A673 (cell line): ENCODE results near the gene ALG14. TPM values are rescaled to one million over a fixed set of nuclear protein-coding genes. Genes with fewer than 3 reads are reported as not detected.

Experiments
- BruUV-seq: library from RNA; stranded (reverse); fragments of 400-500 nt; replicated peaks from 2 replicates; lab custom pipeline; 2021; lab: Mats Ljungman, UMichigan
- CTCF ChIA-PET: fragments of 300-600 bp; sonication (Branson Sonifier 250); formaldehyde crosslinking; loops from one replicate; lab custom pipeline; 2022; ENCODE audit warnings: antibody characterized with exemption; lab: Charles Lee
- POLR2A ChIA-PET: fragments of 300-600 bp; sonication (Branson Sonifier 250); formaldehyde crosslinking; loops from one replicate; lab custom pipeline; 2022; ENCODE audit warnings: antibody characterized with exemption; ENCODE audit not compliant: low non-redundant PET; lab: Charles Lee
- DNase-seq: peaks from one replicate; pipeline ENCODE4 v3.0.0-alpha.2; 2015; ENCODE audit warnings: low spot score
- H3K27ac ChIP-seq: fragments of 200-600 bp; sonication (generic); 2 replicates; pipeline ENCODE4 v1.5.1; 2016; ENCODE audit warnings: mixed run types, low read depth, mild to moderate bottlenecking, mixed read lengths, antibody characterized with exemption, low read length; ENCODE audit not compliant: poor library complexity, severe bottlenecking
- H3K27me3 ChIP-seq: fragments of 200-600 bp; sonication (generic); replicated peaks from 2 replicates; pipeline ENCODE4 v1.6.1; 2017; ENCODE audit warnings: mixed run types, low read depth, mild to moderate bottlenecking, mixed read lengths, antibody characterized with exemption, low read length; ENCODE audit not compliant: insufficient read depth, poor library complexity
- H3K36me3 ChIP-seq: fragments of 200-600 bp; sonication (generic); 2 replicates; pipeline ENCODE4 v1.6.1; 2016; ENCODE audit warnings: mixed run types, mild to moderate bottlenecking, mixed read lengths, antibody characterized with exemption, low read length; ENCODE audit not compliant: insufficient read depth, poor library complexity, severe bottlenecking
- H3K4me1 ChIP-seq: fragments of 200-600 bp; sonication (generic); 2 replicates; pipeline ENCODE4 v1.6.1; 2017; ENCODE audit warnings: mixed run types, mild to moderate bottlenecking, mixed read lengths, antibody characterized with exemption, low read length; ENCODE audit not compliant: insufficient read depth, poor library complexity, severe bottlenecking
- H3K4me3 ChIP-seq: fragments of 200-600 bp; sonication (generic); 2 replicates; pipeline ENCODE4 v1.5.1; 2016; ENCODE audit warnings: low read depth, mixed run types, mild to moderate bottlenecking, mixed read lengths, low read length; ENCODE audit not compliant: poor library complexity, severe bottlenecking
- H3K9me3 ChIP-seq: fragments of 200-600 bp; sonication (generic); 2 replicates; pipeline ENCODE4 v1.6.1; 2016; ENCODE audit warnings: mixed run types, low read depth, mild to moderate bottlenecking, mixed read lengths, antibody characterized with exemption, low read length; ENCODE audit not compliant: poor library complexity, severe bottlenecking
- CTCF ChIP-seq: fragments of 300-800, 200-600 bp; sonication (generic); conservative IDR thresholded peaks from 2 replicates; pipeline ENCODE4 v1.5.1; 2017; ENCODE audit warnings: low read depth, mild to moderate bottlenecking, antibody characterized with exemption, low read length, moderate library complexity, mixed read lengths
- EZH2 ChIP-seq: fragments of 200-600 bp; sonication (generic); IDR thresholded peaks from 2 replicates; pipeline ENCODE4 v1.6.1; 2017; ENCODE audit warnings: borderline replicate concordance, low read depth, mild to moderate bottlenecking, mixed read lengths, antibody characterized with exemption, low read length; ENCODE audit not compliant: poor library complexity, severe bottlenecking
- intact Hi-C: fragments of 100-400 bp; cut with micrococcal nuclease; formaldehyde crosslinking; loops from one replicate; pipeline ENCODE4 v1.10.0; 2022; ENCODE audit not compliant: unreplicated experiment
- total RNA-seq: library from RNA; stranded (reverse); gene quantifications from 2 replicates; pipeline ENCODE4 v1.2.3, GENCODE V29; 2021

The ALG14 gene
- total RNA-seq, 1 experiment from 2014 or later: 11.3 TPM

DNA sequence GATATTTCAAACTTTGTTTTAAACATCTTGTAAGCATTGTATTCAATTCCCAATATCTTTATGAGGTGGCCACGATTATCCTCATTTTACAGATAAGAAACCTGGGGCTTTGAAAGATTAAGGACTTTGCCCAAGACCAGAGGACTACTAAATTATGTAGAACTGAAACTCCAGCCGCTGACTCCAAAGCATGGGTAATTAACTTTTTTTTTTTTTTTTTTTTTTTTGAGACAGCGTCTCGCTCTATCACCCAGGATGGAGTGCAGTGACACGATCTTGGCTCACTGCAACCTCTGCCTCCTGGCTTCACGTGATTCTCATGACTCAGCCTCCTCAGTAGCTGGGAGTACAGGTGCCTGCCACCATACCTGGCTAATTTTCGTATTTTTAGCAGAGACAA lies 68.7 kb downstream of the ALG14 start:
- POLR2A ChIA-PET: no interaction called here
- peaks cover 58% of the 10 kb centered on the region for H3K4me1 ChIP-seq
- no peaks in the 10 kb centered on the region for H3K9me3 ChIP-seq
- intact Hi-C loops: loop anchor here (5.0 kb wide), 1 partner anchor 77 kb away; the partner anchor contains the start of gene CNN3
- no TSS peak for BruUV-seq
- DNase-seq: no peak
- no peak overlapping the region for H3K4me3 ChIP-seq
- H3K27ac ChIP-seq: no peak overlapping the region
- no peak for TF ChIP-seq EZH2
- no peak for TF ChIP-seq CTCF
- H3K27me3 ChIP-seq: no peaks in the 10 kb centered on the region
- CTCF ChIA-PET: interaction anchor here (0.7 kb wide), 1 partner anchor 38 kb away, joined by 5 read pairs; no protein-coding TSS in a partner anchor
- no peaks in the 10 kb centered on the region for H3K36me3 ChIP-seq

DNA sequence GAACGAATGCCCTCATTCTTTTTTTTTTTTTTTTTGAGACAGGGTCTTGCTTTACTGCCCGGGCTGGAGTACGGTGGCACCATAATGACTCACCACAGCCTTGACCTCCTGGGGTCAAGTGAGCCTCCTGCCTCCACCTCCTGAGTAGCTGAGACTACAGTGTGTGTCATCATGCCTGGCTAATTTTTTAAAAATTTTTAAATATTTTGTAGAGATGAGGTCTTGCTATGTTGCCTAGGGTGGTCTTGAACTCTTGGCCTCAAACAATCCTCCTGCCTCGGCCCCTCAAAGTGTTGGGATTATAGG lies 69.4 kb downstream of the ALG14 start:
- ChIA-PET CTCF (interaction anchor here (0.7 to 1.8 kb wide), 2 partner anchors 38 to 40 kb away, joined by 5 to 12 read pairs; no protein-coding TSS in a partner anchor), POLR2A (no interaction called here)
- intact Hi-C loops: loop anchor here (5.0 kb wide), 1 partner anchor 76 kb away; the partner anchor contains the start of gene CNN3
- no peak for TF ChIP-seq CTCF
- TF ChIP-seq EZH2: no peak
- Histone ChIP-seq H3K4me3 (peak overlapping the region; percentile 1), H3K27me3 (no peaks in the 10 kb centered on the region), H3K27ac (peak overlapping the region; percentile 82), H3K9me3 (no peaks in the 10 kb centered on the region), H3K4me1 (peaks cover 58% of the 10 kb centered on the region), H3K36me3 (no peaks in the 10 kb centered on the region)
- no peak for DNase-seq
- no TSS peak for BruUV-seq

DNA sequence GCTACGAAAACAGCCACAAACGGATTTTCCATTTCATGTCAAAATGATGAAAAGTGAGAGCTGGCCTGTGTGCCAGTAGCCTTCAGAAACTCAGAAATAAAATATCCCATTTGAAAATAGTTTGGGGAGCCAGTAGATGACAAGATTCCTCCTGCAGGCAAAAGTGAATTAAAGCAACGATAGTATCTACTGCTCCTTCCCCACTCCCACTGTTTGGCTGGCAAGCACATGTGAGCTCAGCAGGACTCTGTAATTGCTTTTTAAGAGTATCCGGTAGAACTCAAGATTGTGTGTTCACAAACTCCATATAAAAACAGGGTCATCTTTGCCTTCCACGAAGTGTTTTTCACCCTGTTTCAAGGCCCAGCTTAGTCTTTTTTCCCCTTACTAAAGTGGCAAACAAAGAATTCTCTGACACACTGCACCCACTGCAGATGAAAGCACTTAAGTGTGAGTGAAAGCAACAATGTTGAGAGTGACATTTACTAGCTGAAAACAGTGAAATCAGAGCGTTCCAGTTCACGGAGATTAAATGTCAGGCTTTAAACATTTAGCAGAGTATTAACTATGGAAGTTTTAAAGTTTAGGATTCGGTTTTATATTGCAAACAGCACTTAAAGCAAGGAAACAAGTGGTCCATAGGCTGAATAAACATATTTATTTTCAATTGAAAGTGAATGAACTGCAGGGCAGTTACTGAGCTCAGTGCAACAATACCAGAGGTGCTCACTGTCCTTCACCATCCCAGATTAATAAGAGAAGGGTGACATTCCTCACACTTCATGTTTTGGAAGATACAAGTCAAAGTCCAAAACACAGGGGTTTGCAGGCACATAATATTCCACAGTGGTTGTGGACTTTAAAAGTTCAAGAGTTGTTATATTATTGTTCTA lies 70.0 kb downstream of the ALG14 start:
- peak; percentile 94 for DNase-seq
- no peaks in the 10 kb centered on the region for H3K9me3 ChIP-seq
- intact Hi-C loops: loop anchor here (5.0 kb wide), 1 partner anchor 75 kb away; the partner anchor contains the start of gene CNN3
- no peaks in the 10 kb centered on the region for H3K27me3 ChIP-seq
- POLR2A ChIA-PET: interaction anchor here (0.6 to 0.7 kb wide), 2 partner anchors 10 to 40 kb away, joined by 3 to 6 read pairs; no protein-coding TSS in a partner anchor
- peak overlapping the region; percentile 82 for H3K27ac ChIP-seq
- TF ChIP-seq CTCF (no peak), EZH2 (no peak)
- BruUV-seq: no TSS peak
- peak overlapping the region; percentile 1 for H3K4me3 ChIP-seq
- H3K4me1 ChIP-seq: peaks cover 59% of the 10 kb centered on the region
- no peaks in the 10 kb centered on the region for H3K36me3 ChIP-seq
- CTCF ChIA-PET: interaction anchor here (0.7 to 1.8 kb wide), 4 partner anchors 39 to 148 kb away, joined by 3 to 12 read pairs (median 4); no protein-coding TSS in a partner anchor
